Measurements from ENCODE around the gene IP6K3.

The IP6K3 gene

GRCh38 chr6:33746651-33747100 lies at the start of gene IP6K3:
TSS of gene IP6K3 (minus strand) at chr6:33746905. CDS start at chr6:33735476, 11,429 bp downstream.
- Histone ChIP-seq H3K9me3 (ENCODE audit: control insufficient read depth, low read length) (no peaks in the 10 kb centered on the region), H3K4me1 (peaks cover 3% of the 10 kb centered on the region), H2AFZ (no peak within 1 kb of the TSS), H3K79me2 (no peaks in the 10 kb centered on the region), H3K36me3 (ENCODE audit: control insufficient read depth, insufficient read depth, low read length) (no peaks in the 10 kb centered on the region), H3K27ac (no peak within 1 kb of the TSS), H3K4me3 (ENCODE audit: low read depth, low read length) (no peak within 1 kb of the TSS), H3K9ac (no peak within 1 kb of the TSS), H3K27me3 (ENCODE audit: control insufficient read depth, insufficient read depth, low read length) (no peaks in the 10 kb centered on the region), H3K4me2 (ENCODE audit: low read length) (no peak within 1 kb of the TSS)
- no peak for TF ChIP-seq CTCF (IDR thresholded peaks at IDR 0.05)

- Histone ChIP-seq H3K4me2 (ENCODE audit: low read length) (no peak overlapping the region), H3K4me3 (ENCODE audit: low read depth, low read length) (no peak overlapping the region), H3K9ac (no peak overlapping the region), H3K27ac (no peak overlapping the region), H3K4me1 (no peaks in the 10 kb centered on the region), H3K27me3 (ENCODE audit: control insufficient read depth, insufficient read depth, low read length) (no peaks in the 10 kb centered on the region), H2AFZ (no peak overlapping the region), H3K36me3 (ENCODE audit: control insufficient read depth, insufficient read depth, low read length) (no peaks in the 10 kb centered on the region), H3K9me3 (ENCODE audit: control insufficient read depth, low read length) (no peaks in the 10 kb centered on the region), H3K79me2 (no peaks in the 10 kb centered on the region)
- no peak for TF ChIP-seq CTCF (IDR thresholded peaks at IDR 0.05)
These were observed 48.4 kb upstream of the IP6K3 start for GRCh38 chr6:33794910-33795623.

GRCh38 chr6:33792981-33793380 lies 46.3 kb upstream of the IP6K3 start:
- H3K4me3 ChIP-seq (ENCODE audit: low read depth, low read length): no peak overlapping the region
- no peaks in the 10 kb centered on the region for H3K9me3 ChIP-seq (ENCODE audit: control insufficient read depth, low read length)
- H3K9ac ChIP-seq: no peak overlapping the region
- no peak for TF ChIP-seq CTCF (IDR thresholded peaks at IDR 0.05)
- no peaks in the 10 kb centered on the region for H3K36me3 ChIP-seq (ENCODE audit: control insufficient read depth, insufficient read depth, low read length)
- H3K79me2 ChIP-seq: peaks cover 5% of the 10 kb centered on the region
- H2AFZ ChIP-seq: no peak overlapping the region
- H3K27me3 ChIP-seq (ENCODE audit: control insufficient read depth, insufficient read depth, low read length): no peaks in the 10 kb centered on the region
- H3K27ac ChIP-seq: no peak overlapping the region
- no peak overlapping the region for H3K4me2 ChIP-seq (ENCODE audit: low read length)
- peaks cover 5% of the 10 kb centered on the region for H3K4me1 ChIP-seq

- Histone ChIP-seq H3K4me3 (ENCODE audit: low read depth, low read length) (no peak overlapping the region), H3K9ac (no peak overlapping the region), H3K9me3 (ENCODE audit: control insufficient read depth, low read length) (no peaks in the 10 kb centered on the region), H3K27ac (no peak overlapping the region), H3K27me3 (ENCODE audit: control insufficient read depth, insufficient read depth, low read length) (no peaks in the 10 kb centered on the region), H2AFZ (no peak overlapping the region), H3K36me3 (ENCODE audit: control insufficient read depth, insufficient read depth, low read length) (no peaks in the 10 kb centered on the region), H3K79me2 (peaks cover 12% of the 10 kb centered on the region), H3K4me2 (ENCODE audit: low read length) (no peak overlapping the region), H3K4me1 (peaks cover 15% of the 10 kb centered on the region)
- TF ChIP-seq CTCF (IDR thresholded peaks at IDR 0.05): no peak
These were observed 44.9 kb upstream of the IP6K3 start for GRCh38 chr6:33791620-33792019.

GRCh38 chr6:33790910-33791309 lies 44.2 kb upstream of the IP6K3 start:
- no peak overlapping the region for H3K4me2 ChIP-seq (ENCODE audit: low read length)
- peaks cover 15% of the 10 kb centered on the region for H3K4me1 ChIP-seq
- H3K4me3 ChIP-seq (ENCODE audit: low read depth, low read length): no peak overlapping the region
- H3K9me3 ChIP-seq (ENCODE audit: control insufficient read depth, low read length): no peaks in the 10 kb centered on the region
- H3K27me3 ChIP-seq (ENCODE audit: control insufficient read depth, insufficient read depth, low read length): no peaks in the 10 kb centered on the region
- peaks cover 17% of the 10 kb centered on the region for H3K79me2 ChIP-seq
- no peak for TF ChIP-seq CTCF (IDR thresholded peaks at IDR 0.05)
- H3K27ac ChIP-seq: no peak overlapping the region
- no peak overlapping the region for H2AFZ ChIP-seq
- H3K9ac ChIP-seq: no peak overlapping the region
- H3K36me3 ChIP-seq (ENCODE audit: control insufficient read depth, insufficient read depth, low read length): no peaks in the 10 kb centered on the region

All from parathyroid adenoma (tissue), 2 donors.